HG02973 (cell line): ENCODE measurements around the gene TP73.
"Not testable (repeated sequence)": the region's sequence is repeated elsewhere in the genome, so short reads cannot be mapped to it uniquely, and the experiment has no call there.

Source experiments
- ATAC-seq: cut with Tn5 transposase; IDR thresholded peaks from one replicate; pipeline ENCODE4 v1.9.1; 2021; ENCODE audit warnings: moderate library complexity; ENCODE audit not compliant: unreplicated experiment

TP73 gene

GRCh38 chr1:3724416-3725030 lies 72.2 kb downstream of the TP73 start:
- ATAC-seq, result not testable (repeated sequence)

- no peak for ATAC-seq
Measured at GRCh38 chr1:3725366-3725765, 73.0 kb downstream of the TP73 start.

GRCh38 chr1:3727042-3727824 lies 74.9 kb downstream of the TP73 start:
- no peak for ATAC-seq

- ATAC-seq, result no peak
Measured at GRCh38 chr1:3727825-3728776, 75.8 kb downstream of the TP73 start.

GRCh38 chr1:3729594-3730542 lies 77.6 kb downstream of the TP73 start:
- no peak for ATAC-seq

- ATAC-seq, result no peak
Measured at GRCh38 chr1:3730543-3731247, 78.4 kb downstream of the TP73 start.

- no peak for ATAC-seq
Measured at GRCh38 chr1:3731583-3732433, 79.5 kb downstream of the TP73 start.

- ATAC-seq, result no peak
Measured at GRCh38 chr1:3732434-3733093, 80.2 kb downstream of the TP73 start.

GRCh38 chr1:3733094-3733882 lies 81.0 kb downstream of the TP73 start:
- no peak for ATAC-seq

GRCh38 chr1:3733883-3734589 lies 81.7 kb downstream of the TP73 start:
- ATAC-seq, result no peak

- ATAC-seq, result no peak
Measured at GRCh38 chr1:3734602-3735001, 82.3 kb downstream of the TP73 start.

GRCh38 chr1:3735027-3735681 lies 82.8 kb downstream of the TP73 start:
- no peak for ATAC-seq

GRCh38 chr1:3735688-3736087 lies 83.4 kb downstream of the TP73 start:
- no peak for ATAC-seq

- ATAC-seq, result no peak
Measured at GRCh38 chr1:3736131-3736561, 83.8 kb downstream of the TP73 start.

- no peak for ATAC-seq
Measured at GRCh38 chr1:3736708-3737107, 84.4 kb downstream of the TP73 start.

- no peak for ATAC-seq
Measured at GRCh38 chr1:3738943-3739342, 86.6 kb downstream of the TP73 start.
